HEK293T (cell line): ENCODE data around the gene RTEL1.
"Not testable (repeated sequence)": the region's sequence is repeated elsewhere in the genome, so short reads cannot be mapped to it uniquely, and the experiment has no call there.

Experiments
- CTCF ChIA-PET: fragments of 350-600 bp; formaldehyde crosslinking; extraction: SDS; loops from one replicate; lab custom pipeline; 2021; ENCODE audit warnings: antibody characterized with exemption, inconsistent platforms; lab: Yijun Ruan, JAX
- POLR2A ChIA-PET: fragments of 350-600 bp; formaldehyde crosslinking; extraction: SDS; loops from one replicate; lab custom pipeline; 2020; ENCODE audit warnings: antibody characterized with exemption, inconsistent platforms; lab: Yijun Ruan, JAX
- DNase-seq: peaks from one replicate; pipeline ENCODE4 v3.0.0; 2012; ENCODE audit warnings: mixed read lengths; ENCODE audit errors: extremely low spot score
- ARNT ChIP-seq: fragments of 450-650 bp; IDR thresholded peaks from 2 replicates; pipeline ENCODE4 v1.6.1; 2017; ENCODE audit warnings: mild to moderate bottlenecking
- BHLHE40 ChIP-seq: fragments of 450-650 bp; IDR thresholded peaks from 2 replicates; pipeline ENCODE4 v1.6.1; 2016; ENCODE audit warnings: mild to moderate bottlenecking, moderate library complexity, borderline replicate concordance
- CTBP1 ChIP-seq: fragments of 450-650 bp; IDR thresholded peaks from 2 replicates; pipeline ENCODE4 v1.6.1; 2016; ENCODE audit warnings: borderline replicate concordance
- ELF4 ChIP-seq: fragments of 450-650 bp; IDR thresholded peaks from 2 replicates; pipeline ENCODE4 v1.6.1; 2017; ENCODE audit warnings: antibody characterized with exemption
- FOXA1 ChIP-seq: fragments of 450-650 bp; IDR thresholded peaks from 2 replicates; pipeline ENCODE4 v1.6.1; 2016; ENCODE audit warnings: mild to moderate bottlenecking
- FOXK2 ChIP-seq: fragments of 450-650 bp; IDR thresholded peaks from 2 replicates; pipeline ENCODE4 v1.6.1; 2016; ENCODE audit warnings: mild to moderate bottlenecking
- FOXM1 ChIP-seq: fragments of 450-650 bp; IDR thresholded peaks from 2 replicates; pipeline ENCODE4 v1.6.1; 2017; ENCODE audit warnings: mild to moderate bottlenecking, borderline replicate concordance
- HDGF ChIP-seq: fragments of 450-650 bp; IDR thresholded peaks from 2 replicates; pipeline ENCODE4 v1.6.1; 2017; ENCODE audit warnings: antibody characterized with exemption, borderline replicate concordance
- L3MBTL2 ChIP-seq: fragments of 450-650 bp; conservative IDR thresholded peaks from 2 replicates; pipeline ENCODE4 v1.6.1; 2016; ENCODE audit warnings: mild to moderate bottlenecking
- LEF1 ChIP-seq: fragments of 450-650 bp; IDR thresholded peaks from 2 replicates; pipeline ENCODE4 v1.6.1; 2017; ENCODE audit warnings: mild to moderate bottlenecking, borderline replicate concordance
- NFRKB ChIP-seq: fragments of 450-650 bp; IDR thresholded peaks from 2 replicates; pipeline ENCODE4 v1.6.1; 2016; ENCODE audit warnings: mild to moderate bottlenecking, moderate library complexity
- SP1 ChIP-seq: fragments of 450-650 bp; IDR thresholded peaks from 2 replicates; pipeline ENCODE4 v1.6.1; 2017
- SUZ12 ChIP-seq: fragments of 450-650 bp; IDR thresholded peaks from 2 replicates; pipeline ENCODE4 v1.6.1; 2016; ENCODE audit warnings: mild to moderate bottlenecking
- TARDBP ChIP-seq: fragments of 450-650 bp; IDR thresholded peaks from 2 replicates; pipeline ENCODE4 v1.6.1; 2016
- ZNF384 ChIP-seq: fragments of 450-650 bp; IDR thresholded peaks from 2 replicates; pipeline ENCODE4 v1.6.1; 2016
- TF ChIP-seq, protein P1 (sequence below): fragments of 450-650 bp; IDR thresholded peaks from 2 replicates; pipeline ENCODE4 v1.6.1; 2016

RTEL1 gene

DNA sequence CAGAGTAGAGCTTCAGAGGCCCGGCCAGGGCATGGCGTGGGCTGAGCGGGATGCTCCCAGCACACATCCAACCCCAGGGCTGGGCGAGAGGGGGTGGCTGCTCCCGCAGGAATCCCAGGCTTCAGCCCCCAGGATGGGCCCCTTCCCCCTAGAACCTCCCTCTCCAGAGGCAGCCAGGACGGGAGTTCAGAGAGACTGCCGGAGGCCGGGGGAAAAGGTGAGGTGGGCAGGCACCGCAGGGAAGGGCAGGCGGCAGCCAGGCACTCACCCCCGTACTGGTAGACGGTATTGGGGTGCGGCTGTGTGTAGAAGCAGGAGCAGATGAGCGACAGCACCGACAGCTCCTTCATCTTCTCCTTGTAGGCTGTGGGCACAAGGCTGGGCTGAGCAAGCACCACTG, 14.2 kb upstream of the RTEL1 start:
- TF ChIP-seq ELF4 (no peak), ARNT (no peak), FOXM1 (no peak), SP1 (no peak)
- no peak for DNase-seq
- POLR2A ChIA-PET: interaction anchor here (0.6 to 3.6 kb wide), 3 partner anchors 8 to 14 kb away, joined by 4 to 25 read pairs (median 5); partner anchors contain the start of genes RTEL1 and STMN3
- CTCF ChIA-PET: no interaction called here

DNA sequence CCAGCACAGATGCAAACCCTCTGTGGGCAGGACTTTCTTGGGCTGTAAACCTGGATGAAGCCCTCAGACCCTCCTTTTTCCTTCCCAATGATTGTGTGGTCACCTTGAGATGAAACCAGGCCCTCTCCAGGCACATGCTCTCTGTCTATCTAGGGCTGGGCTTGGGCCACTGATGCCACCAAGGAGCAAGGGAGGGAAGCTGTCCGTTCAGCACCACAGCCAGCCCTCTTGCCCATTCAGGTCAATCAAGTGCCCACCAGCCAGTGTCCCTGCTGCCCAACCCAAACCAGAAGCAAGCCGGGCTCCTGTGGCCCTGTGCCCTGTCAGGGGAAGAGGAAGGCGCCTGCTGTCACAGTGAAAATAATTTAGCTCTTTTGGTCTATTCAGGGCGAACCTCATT, 12.9 kb upstream of the RTEL1 start:
- TF ChIP-seq NFRKB (no peak), HDGF (no peak), BHLHE40 (no peak), FOXM1 (no peak), SP1 (no peak), ELF4 (no peak), L3MBTL2 (no peak), FOXA1 (no peak), ZNF384 (no peak), SUZ12 (no peak), TARDBP (no peak), LEF1 (no peak), ARNT (no peak), CTBP1 (no peak), FOXK2 (no peak)
- TF ChIP-seq, protein P1, sequence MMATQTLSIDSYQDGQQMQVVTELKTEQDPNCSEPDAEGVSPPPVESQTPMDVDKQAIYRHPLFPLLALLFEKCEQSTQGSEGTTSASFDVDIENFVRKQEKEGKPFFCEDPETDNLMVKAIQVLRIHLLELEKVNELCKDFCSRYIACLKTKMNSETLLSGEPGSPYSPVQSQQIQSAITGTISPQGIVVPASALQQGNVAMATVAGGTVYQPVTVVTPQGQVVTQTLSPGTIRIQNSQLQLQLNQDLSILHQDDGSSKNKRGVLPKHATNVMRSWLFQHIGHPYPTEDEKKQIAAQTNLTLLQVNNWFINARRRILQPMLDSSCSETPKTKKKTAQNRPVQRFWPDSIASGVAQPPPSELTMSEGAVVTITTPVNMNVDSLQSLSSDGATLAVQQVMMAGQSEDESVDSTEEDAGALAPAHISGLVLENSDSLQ: no peak
- POLR2A ChIA-PET: interaction anchor here (0.6 to 1.0 kb wide), 2 partner anchors 13 to 31 kb away, joined by 3 read pairs; no protein-coding TSS in a partner anchor
- CTCF ChIA-PET: no interaction called here
- DNase-seq: no peak

DNA sequence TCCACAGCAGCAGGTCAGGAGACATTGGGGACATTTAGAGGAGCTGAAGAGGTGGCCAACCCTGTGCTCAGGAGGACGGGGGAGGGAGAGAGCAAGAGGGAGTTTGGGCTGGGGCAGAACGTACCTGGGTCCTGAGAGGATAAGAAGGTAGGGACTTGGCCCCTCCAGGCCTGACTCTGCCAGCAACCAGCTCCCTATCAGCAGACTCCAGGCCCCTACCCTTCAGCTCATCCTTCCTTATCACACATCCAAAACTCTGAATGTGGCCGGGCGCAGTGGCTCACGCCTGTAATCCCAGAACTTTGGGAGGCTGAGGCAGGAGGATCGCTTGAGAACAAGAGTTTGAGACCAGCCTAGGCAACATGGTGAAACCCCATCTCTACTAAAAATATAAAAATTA, 9.9 kb upstream of the RTEL1 start:
- TF ChIP-seq FOXA1: no peak
- no peak for TF ChIP-seq FOXM1
- no peak for TF ChIP-seq FOXK2
- no peak for TF ChIP-seq ZNF384
- TF ChIP-seq BHLHE40: no peak
- TF ChIP-seq SUZ12: no peak
- TF ChIP-seq L3MBTL2: no peak
- TF ChIP-seq, protein P1: no peak
- TF ChIP-seq CTBP1: no peak
- TF ChIP-seq SP1: no peak
- no peak for TF ChIP-seq NFRKB
- CTCF ChIA-PET: no interaction called here
- POLR2A ChIA-PET: interaction anchor here (0.9 kb wide), 1 partner anchor 21 kb away, joined by 3 read pairs; the partner anchor contains the start of gene GMEB2
- no peak for DNase-seq

DNA sequence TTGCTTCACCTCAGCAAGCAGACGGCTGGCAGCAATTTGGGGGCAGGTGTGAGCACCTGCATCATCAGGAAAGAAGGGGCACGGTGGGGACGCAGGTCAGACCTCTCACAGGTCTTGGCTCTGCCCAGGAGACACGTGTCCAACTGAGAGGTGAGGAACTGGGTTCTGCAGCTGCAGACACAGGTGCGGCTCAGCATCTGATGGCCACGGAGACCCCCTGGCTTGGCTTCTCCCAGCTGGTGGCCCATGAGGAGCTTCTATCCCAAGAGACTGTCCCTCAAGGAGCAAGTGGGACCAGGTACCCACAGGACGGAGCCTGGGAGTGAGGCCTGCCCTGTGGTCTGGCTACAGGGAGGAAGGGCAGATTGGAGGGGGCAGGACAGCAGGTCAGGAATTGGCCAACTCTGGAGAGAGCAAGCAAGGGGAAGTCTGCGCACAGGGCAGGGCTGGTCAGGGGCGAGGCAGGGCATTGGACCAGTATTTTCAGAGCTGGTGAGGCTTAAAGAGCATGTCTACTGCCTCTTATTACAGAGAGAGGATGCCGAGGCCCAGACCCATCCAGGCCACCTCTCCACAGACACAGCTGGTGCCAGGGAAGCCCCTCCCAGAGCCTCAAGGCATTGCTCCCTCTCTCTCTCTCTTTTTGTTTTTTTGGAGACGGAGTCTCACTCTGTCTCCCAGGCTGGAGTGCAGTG, 9.1 kb upstream of the RTEL1 start:
- DNase-seq: no peak
- ChIA-PET POLR2A (no interaction called here), CTCF (no interaction called here)

DNA sequence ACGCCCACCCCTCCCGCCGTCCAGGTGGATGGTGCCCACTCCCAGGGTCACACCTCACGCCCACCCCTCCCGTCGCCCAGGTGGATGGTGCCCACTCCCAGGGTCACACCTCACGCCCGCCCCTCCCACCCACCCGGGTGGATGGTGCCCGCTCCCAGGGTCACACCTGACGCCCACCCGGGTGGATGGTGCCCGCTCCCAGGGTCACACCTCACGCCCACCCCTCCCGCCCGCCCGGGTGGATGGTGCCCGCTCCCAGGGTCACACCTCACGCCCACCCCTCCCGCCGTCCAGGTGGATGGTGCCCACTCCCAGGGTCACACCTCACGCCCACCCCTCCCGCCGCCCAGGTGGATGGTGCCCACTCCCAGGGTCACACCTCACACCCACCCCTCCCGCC, 7.6 kb upstream of the RTEL1 start:
- POLR2A ChIA-PET: interaction anchor here (1.7 kb wide), 1 partner anchor 7 kb away, joined by 5 read pairs; no protein-coding TSS in a partner anchor
- CTCF ChIA-PET, DNase-seq: not testable (repeated sequence)

More for the DNA sequence above, 9.1 kb upstream of the RTEL1 start:
- TF ChIP-seq ZNF384 (no peak), FOXA1 (no peak), NFRKB (no peak), SUZ12 (no peak), SP1 (no peak), ARNT (no peak), CTBP1 (no peak), BHLHE40 (no peak), FOXM1 (no peak)

DNA sequence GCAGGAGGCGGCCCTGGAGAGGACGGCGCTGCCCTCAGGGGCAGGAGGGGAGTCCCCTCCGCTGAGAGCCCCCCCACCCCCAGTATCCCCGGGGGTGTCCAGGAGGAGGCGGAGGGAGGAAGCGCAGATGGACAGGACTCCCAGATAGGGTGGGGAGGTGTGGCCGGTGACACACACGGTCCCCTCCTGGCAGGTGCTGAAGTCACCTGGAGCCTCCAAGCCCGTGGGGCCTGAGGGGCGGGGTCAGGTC, 6.2 kb upstream of the RTEL1 start:
- TF ChIP-seq NFRKB (no peak), HDGF (no peak), CTBP1 (no peak), FOXK2 (no peak), LEF1 (no peak), ZNF384 (no peak), BHLHE40 (no peak), FOXM1 (no peak), L3MBTL2 (no peak), FOXA1 (no peak), ELF4 (no peak), SP1 (no peak)
- TF ChIP-seq, protein P1: no peak
- POLR2A ChIA-PET: interaction anchor here (0.6 to 2.0 kb wide), 3 partner anchors 9 to 56 kb away, joined by 3 to 14 read pairs (median 5); partner anchors contain the start of genes ARFRP1, GMEB2 and ZGPAT
- DNase-seq: no peak
- CTCF ChIA-PET: interaction anchor here (1.2 kb wide), 1 partner anchor 10 kb away, joined by 5 read pairs; no protein-coding TSS in a partner anchor
